BE2C (cell line): Measurements from ENCODE around the gene NAV2.
"Not testable (repeated sequence)": the region's sequence is repeated elsewhere in the genome, so short reads cannot be mapped to it uniquely, and the experiment has no call there.

Source experiments
- DNase-seq: peaks from one replicate; pipeline ENCODE4 v3.0.0-alpha.2; 2020
- H3K27me3 ChIP-seq: fragments of 250-450 bp; sonication (Bioruptor Pico); 2 replicates; pipeline ENCODE4 v1.5.1; 2020; ENCODE audit warnings: mild to moderate bottlenecking
- H3K36me3 ChIP-seq: fragments of 250-450 bp; sonication (Bioruptor Pico); 2 replicates; pipeline ENCODE4 v1.5.1; 2020; ENCODE audit warnings: mild to moderate bottlenecking
- H3K4me1 ChIP-seq: fragments of 250-450 bp; sonication (Bioruptor Pico); 2 replicates; pipeline ENCODE4 v1.5.1; 2020
- H3K4me3 ChIP-seq: 2 replicates; pipeline ENCODE4 v1.5.1; 2011; ENCODE audit warnings: low read depth, low read length
- H3K9me3 ChIP-seq: fragments of 250-450 bp; sonication (Bioruptor Pico); 2 replicates; pipeline ENCODE4 v1.5.1; 2020
- CTCF ChIP-seq: IDR thresholded peaks from 2 replicates; pipeline ENCODE4 v1.5.1; 2012; ENCODE audit warnings: mild to moderate bottlenecking, low read depth, low read length

Gene NAV2

GRCh38 chr11:20068691-20069090 is 356.1 kb downstream of the NAV2 start:
- Histone ChIP-seq H3K9me3 (no peaks in the 10 kb centered on the region), H3K4me1 (no peaks in the 10 kb centered on the region), H3K4me3 (no peak overlapping the region), H3K36me3 (no peaks in the 10 kb centered on the region), H3K27me3 (no peaks in the 10 kb centered on the region)
- TF ChIP-seq CTCF: no peak
- no peak for DNase-seq

- TF ChIP-seq CTCF: no peak
- no peak for DNase-seq
- Histone ChIP-seq H3K27me3 (no peaks in the 10 kb centered on the region), H3K4me3 (no peak overlapping the region), H3K9me3 (no peaks in the 10 kb centered on the region), H3K4me1 (no peaks in the 10 kb centered on the region), H3K36me3 (no peaks in the 10 kb centered on the region)
Measured at GRCh38 chr11:20070459-20070858, 357.8 kb downstream of the NAV2 start.

GRCh38 chr11:20075627-20076026 is 363.0 kb downstream of the NAV2 start:
- no peak for TF ChIP-seq CTCF

GRCh38 chr11:20078846-20079245 is 366.2 kb downstream of the NAV2 start:
- Histone ChIP-seq H3K4me3 (no peak overlapping the region), H3K27me3 (no peaks in the 10 kb centered on the region), H3K36me3 (no peaks in the 10 kb centered on the region)

More at GRCh38 chr11:20075627-20076026, 363.0 kb downstream of the NAV2 start:
- H3K4me3 ChIP-seq: no peak overlapping the region
- no peaks in the 10 kb centered on the region for H3K4me1 ChIP-seq
- H3K9me3 ChIP-seq: no peaks in the 10 kb centered on the region
- H3K36me3 ChIP-seq: no peaks in the 10 kb centered on the region
- no peaks in the 10 kb centered on the region for H3K27me3 ChIP-seq
- DNase-seq: no peak

GRCh38 chr11:20080032-20080685 is 367.5 kb downstream of the NAV2 start:
- no peaks in the 10 kb centered on the region for H3K9me3 ChIP-seq
- no peaks in the 10 kb centered on the region for H3K27me3 ChIP-seq
- TF ChIP-seq CTCF: no peak
- DNase-seq: no peak
- H3K4me3 ChIP-seq: no peak overlapping the region
- no peaks in the 10 kb centered on the region for H3K36me3 ChIP-seq
- no peaks in the 10 kb centered on the region for H3K4me1 ChIP-seq

More at GRCh38 chr11:20078846-20079245, 366.2 kb downstream of the NAV2 start:
- Histone ChIP-seq H3K9me3 (no peaks in the 10 kb centered on the region), H3K4me1 (no peaks in the 10 kb centered on the region)
- no peak for DNase-seq
- no peak for TF ChIP-seq CTCF

- Histone ChIP-seq H3K36me3 (no peaks in the 10 kb centered on the region), H3K27me3 (no peaks in the 10 kb centered on the region), H3K4me1 (no peaks in the 10 kb centered on the region), H3K9me3 (no peaks in the 10 kb centered on the region), H3K4me3 (no peak overlapping the region)
- DNase-seq: no peak
- TF ChIP-seq CTCF: no peak
Measured at GRCh38 chr11:20081336-20081735, 368.7 kb downstream of the NAV2 start.

- DNase-seq, H3K4me1 ChIP-seq, H3K36me3 ChIP-seq, H3K27me3 ChIP-seq, H3K4me3 ChIP-seq, H3K9me3 ChIP-seq: not testable (repeated sequence)
Measured at GRCh38 chr11:20083877-20084276, 371.2 kb downstream of the NAV2 start.
